AML-193 (cell line): ENCODE data around the gene MRPL18.
"Not testable (repeated sequence)": the region's sequence is repeated elsewhere in the genome, so short reads cannot be mapped to it uniquely, and the experiment has no call there.

ENCODE experiments used
- DNase-seq, 2 experiments: peaks; one replicate each; lab custom pipeline; 2025; lab: John Stamatoyannopoulos, UW

The MRPL18 gene

GRCh38 chr6:159816775-159817174, 26.5 kb downstream of the MRPL18 start:
- DNase-seq = not testable (repeated sequence)

- DNase-seq = no peak
Observed at GRCh38 chr6:159817951-159818739, 27.9 kb downstream of the MRPL18 start.

GRCh38 chr6:159819098-159819497, 28.8 kb downstream of the MRPL18 start:
- no peak for DNase-seq

GRCh38 chr6:159819932-159820640, 29.8 kb downstream of the MRPL18 start:
- DNase-seq = peak; percentile 94 to 96

- DNase-seq = no peak
Observed at GRCh38 chr6:159821122-159821521, 30.9 kb downstream of the MRPL18 start.

GRCh38 chr6:159821726-159822125, 31.5 kb downstream of the MRPL18 start:
- DNase-seq = no peak

- DNase-seq = no peak
Observed at GRCh38 chr6:159823953-159824352, 33.7 kb downstream of the MRPL18 start.

- not testable (repeated sequence) for DNase-seq
Observed at GRCh38 chr6:159824690-159825089, 34.4 kb downstream of the MRPL18 start.

GRCh38 chr6:159826004-159826403, 35.7 kb downstream of the MRPL18 start:
- DNase-seq = no peak

- no peak for DNase-seq
Observed at GRCh38 chr6:159826968-159827647, 36.8 kb downstream of the MRPL18 start.

- no peak for DNase-seq
Observed at GRCh38 chr6:159828074-159828473, 37.8 kb downstream of the MRPL18 start.

- DNase-seq = peak in 1 of 2 experiments; percentile 10
Observed at GRCh38 chr6:159829526-159829925, 39.3 kb downstream of the MRPL18 start.

- DNase-seq = no peak
Observed at GRCh38 chr6:159830501-159831372, 40.5 kb downstream of the MRPL18 start.

GRCh38 chr6:159831373-159831679, 41.1 kb downstream of the MRPL18 start:
- DNase-seq = no peak

GRCh38 chr6:159832946-159833345, 42.7 kb downstream of the MRPL18 start:
- DNase-seq = no peak

- DNase-seq = no peak
Observed at GRCh38 chr6:159833556-159833955, 43.3 kb downstream of the MRPL18 start.

- DNase-seq = no peak
Observed at GRCh38 chr6:159833997-159834603, 43.8 kb downstream of the MRPL18 start.

GRCh38 chr6:159836718-159837490, 46.6 kb downstream of the MRPL18 start:
- no peak for DNase-seq

GRCh38 chr6:159837511-159837910, 47.2 kb downstream of the MRPL18 start:
- DNase-seq = no peak

GRCh38 chr6:159838020-159838744, 47.9 kb downstream of the MRPL18 start:
- DNase-seq = no peak
